H1 (cell line): Measurements from ENCODE around the gene TMEM150B. TPM values are rescaled to one million over a fixed set of nuclear protein-coding genes. Genes with fewer than 3 reads are reported as not detected.
A peak's percentile ranks its signal among the peaks of the same experiment; 100 is the strongest.

ENCODE experiments used
- CTCF ChIA-PET: fragments of 300-600 bp; sonication (Branson Sonifier 250); formaldehyde crosslinking; loops from one replicate; lab custom pipeline; 2021; ENCODE audit not compliant: partially characterized antibody; lab: Charles Lee
- POLR2A ChIA-PET: fragments of 300-600 bp; sonication (Branson Sonifier 250); formaldehyde crosslinking; loops from one replicate; lab custom pipeline; 2021; ENCODE audit warnings: inconsistent platforms; ENCODE audit not compliant: partially characterized antibody; lab: Charles Lee
- DNase-seq, 2 experiments: peaks; one replicate each; pipeline versions ENCODE4 v3.0.0 to v3.0.0-alpha.2; 2010 to 2022; ENCODE audit warnings: low spot score in 2 of 2, low read depth in 1 of 2, mixed read lengths in 1 of 2
- FAIRE-seq: peaks from 2 replicates; lab custom pipeline; 2011; peaks lifted over from hg19 to GRCh38; lab: Jason Lieb, UNC
- H2AFZ ChIP-seq: 2 replicates; pipeline ENCODE4 v1.8.1; 2012; ENCODE audit warnings: low read length, inconsistent platforms
- H2AK5ac ChIP-seq: 2 replicates; pipeline ENCODE4 v1.6.1; 2013; ENCODE audit warnings: low read depth, low read length
- H2BK120ac ChIP-seq: replicated peaks from 2 replicates; pipeline ENCODE3; 2013; ENCODE audit warnings: low read depth, low read length, inconsistent platforms
- H2BK12ac ChIP-seq: 2 replicates; pipeline ENCODE4 v1.6.1; 2013; ENCODE audit warnings: low read depth, low read length
- H2BK15ac ChIP-seq: 2 replicates; pipeline ENCODE4 v1.6.1; 2013; ENCODE audit warnings: low read length
- H2BK20ac ChIP-seq: 2 replicates; pipeline ENCODE4 v1.6.1; 2013; ENCODE audit warnings: low read length
- H2BK5ac ChIP-seq: 2 replicates; pipeline ENCODE4 v1.6.1; 2013; ENCODE audit warnings: low read depth, low read length
- H3K14ac ChIP-seq: 2 replicates; pipeline ENCODE4 v1.6.1; 2013; ENCODE audit warnings: inconsistent platforms; ENCODE audit not compliant: insufficient read length
- H3K18ac ChIP-seq: 2 replicates; pipeline ENCODE4 v1.6.1; 2013; ENCODE audit warnings: low read length; ENCODE audit errors: extremely low read depth
- H3K23ac ChIP-seq: 2 replicates; pipeline ENCODE4 v1.6.1; 2013; ENCODE audit warnings: inconsistent platforms; ENCODE audit not compliant: insufficient read length
- H3K23me2 ChIP-seq: 2 replicates; pipeline ENCODE4 v1.6.1; 2013; ENCODE audit warnings: low read depth, low read length
- H3K27ac ChIP-seq: 2 replicates; pipeline ENCODE4 v1.6.1; 2011; ENCODE audit warnings: low read depth, low read length, inconsistent platforms
- H3K27me3 ChIP-seq, 4 experiments: replicated peaks in 1 of 4; 1 replicate in 1 of 4; 2 replicates in 3 of 4; pipeline versions ENCODE4 v1.6.1 to v1.8.1; 2011 to 2013; ENCODE audit warnings: low read length in 3 of 4, mild to moderate bottlenecking in 3 of 4, inconsistent platforms in 2 of 4, mixed read lengths in 2 of 4, moderate library complexity in 1 of 4; ENCODE audit not compliant: control insufficient read depth in 3 of 4, insufficient read depth in 3 of 4; ENCODE audit errors: extremely low read depth in 1 of 4
- H3K36me3 ChIP-seq, 4 experiments: 2 replicates each; pipeline versions ENCODE4 v1.6.1 to v1.8.1; 2011 to 2013; ENCODE audit warnings: mild to moderate bottlenecking in 4 of 4, low read length in 3 of 4, moderate library complexity in 2 of 4, control low read depth in 1 of 4, inconsistent platforms in 1 of 4; ENCODE audit not compliant: insufficient read depth in 4 of 4, control insufficient read depth in 2 of 4
- H3K4ac ChIP-seq: replicated peaks from 2 replicates; pipeline ENCODE3; 2013; ENCODE audit warnings: low read length, low read depth, mixed read lengths, inconsistent platforms; ENCODE audit not compliant: insufficient read length
- H3K4me1 ChIP-seq, 4 experiments: replicated peaks in 1 of 4; 1 replicate in 1 of 4; 2 replicates in 3 of 4; pipeline versions ENCODE4 v1.6.1 to v1.8.1; 2011 to 2013; ENCODE audit warnings: low read length in 3 of 4, inconsistent platforms in 2 of 4, mixed read lengths in 1 of 4; ENCODE audit not compliant: insufficient read depth in 4 of 4, control insufficient read depth in 3 of 4
- H3K4me2 ChIP-seq, 2 experiments: 2 replicates each; pipeline versions ENCODE4 v1.6.1 to v1.8.1; 2011 to 2013; ENCODE audit warnings: low read depth in 2 of 2, low read length in 2 of 2, control low read depth in 1 of 2, inconsistent platforms in 1 of 2, mild to moderate bottlenecking in 1 of 2; ENCODE audit not compliant: insufficient read depth in 1 of 2
- H3K4me3 ChIP-seq, 4 experiments: fragments of 200-600, 300-600 bp in 1 of 4; sonication (generic), shearing (Covaris generic), sonication (Bioruptor Twin) in 1 of 4; 2 replicates each; pipeline versions ENCODE4 v1.5.1 to v1.8.1; 2011 to 2016; ENCODE audit warnings: low read length in 4 of 4, low read depth in 3 of 4, control low read depth in 2 of 4, inconsistent platforms in 2 of 4, mild to moderate bottlenecking in 2 of 4, mixed read lengths in 1 of 4, moderate library complexity in 1 of 4; ENCODE audit not compliant: insufficient read depth in 2 of 4; ENCODE audit errors: extremely low read depth in 1 of 4
- H3K56ac ChIP-seq: replicated peaks from 2 replicates; pipeline ENCODE3; 2013; ENCODE audit warnings: low read depth, mild to moderate bottlenecking, mixed read lengths, low read length, inconsistent platforms; ENCODE audit not compliant: insufficient read length
- H3K79me1 ChIP-seq: 2 replicates; pipeline ENCODE4 v1.6.1; 2013; ENCODE audit warnings: low read depth, low read length, control low read depth
- H3K79me2 ChIP-seq, 2 experiments: 2 replicates each; pipeline versions ENCODE4 v1.6.1 to v1.8.1; 2012 to 2013; ENCODE audit warnings: low read length in 2 of 2, mild to moderate bottlenecking in 2 of 2, inconsistent platforms in 1 of 2; ENCODE audit not compliant: insufficient read depth in 2 of 2, control insufficient read depth in 1 of 2
- H3K9ac ChIP-seq, 4 experiments: replicated peaks in 1 of 4; 1 replicate in 1 of 4; 2 replicates in 3 of 4; pipeline versions ENCODE4 v1.6.1 to v1.8.1; 2011 to 2013; ENCODE audit warnings: low read depth in 3 of 4, low read length in 3 of 4, control low read depth in 2 of 4, mild to moderate bottlenecking in 2 of 4, moderate library complexity in 2 of 4, inconsistent platforms in 1 of 4; ENCODE audit errors: extremely low read depth in 1 of 4
- H3K9me3 ChIP-seq, 2 experiments: 2 replicates each; pipeline versions ENCODE4 v1.6.1 to v1.8.1; 2012 to 2013; ENCODE audit warnings: mild to moderate bottlenecking in 2 of 2, moderate library complexity in 2 of 2, control low read depth in 1 of 2, inconsistent platforms in 1 of 2, low read depth in 1 of 2, low read length in 1 of 2, mixed read lengths in 1 of 2; ENCODE audit not compliant: insufficient read depth in 2 of 2
- H4K20me1 ChIP-seq, 2 experiments: replicated peaks in 1 of 2; 2 replicates each; pipeline versions ENCODE3 to v1.8.1; 2011 to 2013; ENCODE audit warnings: inconsistent platforms in 2 of 2, low read length in 2 of 2, mild to moderate bottlenecking in 1 of 2; ENCODE audit not compliant: insufficient read depth in 2 of 2, control insufficient read depth in 1 of 2
- H4K5ac ChIP-seq: 2 replicates; pipeline ENCODE4 v1.6.1; 2013; ENCODE audit warnings: low read length, low read depth, mixed read lengths, inconsistent platforms; ENCODE audit not compliant: insufficient read length
- H4K8ac ChIP-seq: 2 replicates; pipeline ENCODE4 v1.8.0; 2013; ENCODE audit warnings: mild to moderate bottlenecking, moderate library complexity, low read length, inconsistent platforms; ENCODE audit not compliant: insufficient read depth; ENCODE audit errors: extremely low read depth
- H4K91ac ChIP-seq: replicated peaks from 2 replicates; pipeline ENCODE3; 2013; ENCODE audit warnings: low read length, mixed read lengths, inconsistent platforms; ENCODE audit not compliant: insufficient read length
- BCL11A ChIP-seq, 2 experiments: IDR thresholded peaks; one replicate each; pipeline ENCODE4 v1.6.1; 2011; ENCODE audit warnings: low read depth in 2 of 2, low read length in 2 of 2, mild to moderate bottlenecking in 2 of 2
- HDAC2 ChIP-seq, 2 experiments: fragments of 300-600 bp in 1 of 2; sonication (generic) in 1 of 2; IDR thresholded peaks; 2 replicates each; pipeline ENCODE4 v1.6.1; 2011 to 2012; ENCODE audit warnings: low read depth in 2 of 2, low read length in 2 of 2, mild to moderate bottlenecking in 2 of 2, moderate library complexity in 2 of 2, borderline replicate concordance in 1 of 2, inconsistent platforms in 1 of 2
- RAD21 ChIP-seq, 2 experiments: IDR thresholded peaks in 1 of 2; conservative IDR thresholded peaks in 1 of 2; 2 replicates each; pipeline ENCODE4 v1.6.1; 2011; ENCODE audit warnings: low read depth in 2 of 2, low read length in 2 of 2, improper control_type of control experiment in 1 of 2, inconsistent platforms in 1 of 2, mild to moderate bottlenecking in 1 of 2, moderate library complexity in 1 of 2
- SIRT6 ChIP-seq: IDR thresholded peaks from one replicate; pipeline ENCODE4 v1.7.1; 2012; ENCODE audit warnings: low read length, inconsistent platforms
- TAF1 ChIP-seq: IDR thresholded peaks from 2 replicates; pipeline ENCODE4 v1.6.1; 2011; ENCODE audit warnings: mild to moderate bottlenecking, low read depth, low read length
- WGBS, 2 experiments: shearing (Covaris generic) in 1 of 2; methylation state at CpG; one replicate each; pipeline versions ENCODE4 v1.1.6 to v1.1.7; 2013 to 2015; ENCODE audit warnings: low lambda C conversion rate in 2 of 2, mixed read lengths in 2 of 2, inconsistent platforms in 1 of 2, low coverage in 1 of 2, missing lambda C conversion rate in 1 of 2; ENCODE audit not compliant: insufficient replicate concordance in 2 of 2, insufficient coverage in 1 of 2, insufficient read length in 1 of 2; ENCODE audit errors: extremely low coverage in 1 of 2, missing lambda C conversion rate in 1 of 2; 5-methylcytosine and 5-hydroxymethylcytosine counted together
- polyA plus RNA-seq, 7 experiments: library from polyadenylated mRNA; depleted of rRNA in 3 of 7; stranded (reverse) in 5 of 7; unstranded in 2 of 7; fragments of >200 nt in 5 of 7; fragments of 200-250 nt in 2 of 7; gene quantifications; 1 replicate in 5 of 7; 2 replicates in 1 of 7; 4 replicates in 1 of 7; pipeline versions ENCODE4 v1.2.1 to v1.2.3, GENCODE V29; 2011 to 2013; ENCODE audit warnings: missing spikeins in 2 of 7, mixed read lengths in 2 of 7
- total RNA-seq: library from RNA; stranded (reverse); fragmentation: NEBNext Ultra II Directional; extraction: Animal tissue kit (Norgen Biotek cat#: 25700); gene quantifications from 2 replicates; pipeline ENCODE4 v1.2.1, GENCODE V29; 2021

Gene TMEM150B
- total and polyA plus RNA-seq, 2 of the 8 experiments (the other 6 are each of a cell fraction or from before 2014, with no cell fraction given), result 0.41 to 0.91 TPM

DNA sequence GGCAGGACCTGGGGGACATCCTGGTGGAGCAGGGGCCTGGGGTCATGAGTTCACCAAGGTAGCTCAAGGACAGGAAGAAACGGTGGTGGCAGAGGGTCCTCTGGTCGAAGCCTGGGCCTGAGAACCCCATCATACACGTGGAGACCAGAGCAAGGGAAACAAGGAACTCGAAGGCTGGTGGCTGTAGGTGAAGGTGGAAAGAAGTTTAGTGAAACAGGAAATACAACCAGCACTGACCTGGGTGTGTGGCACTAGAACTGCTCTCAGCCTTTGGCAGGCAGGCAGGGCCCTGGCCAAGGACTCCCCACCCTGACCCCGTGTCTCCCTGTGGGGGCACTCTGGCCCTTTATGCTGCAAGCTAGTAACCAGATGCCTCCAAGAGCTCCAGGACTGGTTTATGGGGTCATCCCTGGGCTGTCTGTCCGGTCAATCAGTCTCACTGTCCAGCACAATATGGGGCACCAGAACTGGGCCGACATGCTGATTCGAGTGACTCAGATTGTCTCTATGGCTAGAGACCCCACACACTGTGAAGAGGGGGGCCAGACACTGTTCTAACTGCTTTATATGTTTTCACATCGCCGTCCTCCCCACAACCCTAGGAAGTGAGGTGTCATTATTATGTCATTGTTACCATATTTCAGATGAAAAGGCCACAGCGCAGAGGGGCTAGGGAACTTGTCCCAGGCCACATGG lies 25.6 kb upstream of the TMEM150B start:
- H4K91ac ChIP-seq, result no peak overlapping the region
- peak overlapping the region; percentile 89 for H2AK5ac ChIP-seq
- 0 out of 2 replicates have a peak overlapping the region, but pooled peaks have one; percentile 23 for H2BK20ac ChIP-seq
- TF ChIP-seq BCL11A (IDR thresholded peaks at IDR 0.05; ENCODE audit: low read depth in 2 of 2, low read length in 2 of 2) (no peak), TAF1 (no peak), HDAC2 (IDR thresholded peaks at IDR 0.05; ENCODE audit: borderline replicate concordance in 1 of 2, low read depth in 2 of 2, low read length in 2 of 2) (no peak), RAD21 (IDR thresholded peaks at IDR 0.05 in 1 of 2, conservative IDR thresholded peaks at IDR 0.05 in 1 of 2; ENCODE audit: low read depth in 2 of 2, low read length in 2 of 2) (no peak), SIRT6 (no peak)
- TF ChIP-seq, all 59 proteins: peak for 0
- Histone ChIP-seq H3K18ac (peak overlapping the region; percentile 71; the same call in 1 of the 2 replicates), H3K27me3 (peaks cover 17 to 37% (median 32%) of the 10 kb centered on the region in 4 experiments), H3K79me1 (no peaks in the 10 kb centered on the region), H3K9me3 (no peaks in the 10 kb centered on the region), H3K23ac (no peak overlapping the region), H4K20me1 (peaks cover 0 to 10% of the 10 kb centered on the region in 2 experiments), H2BK5ac (peak overlapping the region; percentile 10), H2AFZ (no peak overlapping the region), H3K4me1 (peaks cover 11 to 45% (median 28%) of the 10 kb centered on the region in 4 experiments), H4K5ac (no peak overlapping the region), H4K8ac (no peak overlapping the region; the same call in 1 of the 2 replicates), H3K4ac (peak overlapping the region; percentile 50), H2BK120ac (no peak overlapping the region), H3K79me2 (no peaks in the 10 kb centered on the region), H3K23me2 (peaks cover 12% of the 10 kb centered on the region; the same call in 1 of the 2 replicates), H3K14ac (no peak overlapping the region), H3K4me2 (no peak overlapping the region), H2BK12ac (peak overlapping the region; percentile 93; the same call in 1 of the 2 replicates), H3K36me3 (peaks cover 0 to 31% (median 7%) of the 10 kb centered on the region in 4 experiments; a peak in 2 of 8 replicates), H3K56ac (no peak overlapping the region), H3K27ac (no peak overlapping the region), H3K4me3 (no peak overlapping the region), H3K9ac (no peak overlapping the region), H2BK15ac (peak overlapping the region; percentile 61)
- ChIA-PET POLR2A (interaction anchor here (1.0 to 7.9 kb wide), 10 partner anchors 10 to 56 kb away, joined by 4 to 58 read pairs (median 14); partner anchors contain the start of genes IL11, KMT5C, TMEM238 and UBE2S), CTCF (interaction anchor here (0.8 to 1.6 kb wide), 7 partner anchors 9 to 49 kb away, joined by 3 to 5 read pairs (median 3); partner anchors contain the start of gene KMT5C)
- WGBS, 2 experiments, result 86% methylated on average over 11 of the region's 11 CpGs; no CpG with 5 or more reads in 1 of the 2 experiments
- FAIRE-seq (no peak), DNase-seq (no peak)
